GM21381 (cell line): Measurements from ENCODE around the gene ADRM1.

Experiments
- ATAC-seq: cut with Tn5 transposase; IDR thresholded peaks from one replicate; pipeline ENCODE4 v1.9.1; 2021; ENCODE audit warnings: mild to moderate bottlenecking, moderate library complexity; ENCODE audit not compliant: unreplicated experiment

Gene ADRM1

GRCh38 chr20:62352402-62353288, 49.8 kb downstream of the ADRM1 start:
- no peak for ATAC-seq

GRCh38 chr20:62353289-62354030, 50.7 kb downstream of the ADRM1 start:
- no peak for ATAC-seq

- ATAC-seq: no peak
Observed at GRCh38 chr20:62354031-62354808, 51.4 kb downstream of the ADRM1 start.

GRCh38 chr20:62354811-62355341, 52.1 kb downstream of the ADRM1 start:
- ATAC-seq: no peak

GRCh38 chr20:62355516-62355877, 52.7 kb downstream of the ADRM1 start:
- no peak for ATAC-seq

- ATAC-seq: no peak
Observed at GRCh38 chr20:62355878-62356588, 53.2 kb downstream of the ADRM1 start.

GRCh38 chr20:62356589-62357186, 53.9 kb downstream of the ADRM1 start:
- ATAC-seq: no peak

- ATAC-seq: no peak
Observed at GRCh38 chr20:62357187-62357667, 54.4 kb downstream of the ADRM1 start.

GRCh38 chr20:62357681-62358080, 54.9 kb downstream of the ADRM1 start:
- ATAC-seq: no peak
